NCI-H345 treated with DMSO at 0.1 percent for 48 hours (cell line): ENCODE data around the gene ENTR1.

ENCODE experiments used
- DNase-seq: peaks from one replicate; lab custom pipeline; 2025; ENCODE audit not compliant: unreplicated experiment; lab: John Stamatoyannopoulos, UW

Gene ENTR1

GRCh38 chr9:136363106-136363948 lies 47.1 kb downstream of the ENTR1 start, which contains the start of gene DNLZ:
Gene DNLZ (minus strand): TSS chr9:136363744. CDS start chr9:136363714, 30 bp downstream.
- peak; percentile 82 for DNase-seq

DNA sequence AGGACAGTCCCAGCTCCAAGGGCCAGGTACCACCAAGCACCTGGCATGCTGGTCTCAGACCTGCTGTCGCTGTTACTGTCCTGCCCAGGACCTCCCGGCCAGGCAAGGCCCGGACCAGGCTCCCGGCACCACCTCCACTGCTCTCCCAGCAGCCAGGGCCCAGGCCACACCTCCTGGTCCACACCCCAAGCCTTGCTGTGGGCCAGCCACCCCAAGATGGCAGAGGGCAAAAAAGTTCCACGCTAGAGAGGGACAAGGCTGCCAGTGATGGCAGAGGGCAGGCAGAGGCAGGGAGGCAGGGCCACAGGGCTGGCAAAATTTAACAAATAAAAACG lies 48.0 kb downstream of the ENTR1 start:
- no peak for DNase-seq

DNA sequence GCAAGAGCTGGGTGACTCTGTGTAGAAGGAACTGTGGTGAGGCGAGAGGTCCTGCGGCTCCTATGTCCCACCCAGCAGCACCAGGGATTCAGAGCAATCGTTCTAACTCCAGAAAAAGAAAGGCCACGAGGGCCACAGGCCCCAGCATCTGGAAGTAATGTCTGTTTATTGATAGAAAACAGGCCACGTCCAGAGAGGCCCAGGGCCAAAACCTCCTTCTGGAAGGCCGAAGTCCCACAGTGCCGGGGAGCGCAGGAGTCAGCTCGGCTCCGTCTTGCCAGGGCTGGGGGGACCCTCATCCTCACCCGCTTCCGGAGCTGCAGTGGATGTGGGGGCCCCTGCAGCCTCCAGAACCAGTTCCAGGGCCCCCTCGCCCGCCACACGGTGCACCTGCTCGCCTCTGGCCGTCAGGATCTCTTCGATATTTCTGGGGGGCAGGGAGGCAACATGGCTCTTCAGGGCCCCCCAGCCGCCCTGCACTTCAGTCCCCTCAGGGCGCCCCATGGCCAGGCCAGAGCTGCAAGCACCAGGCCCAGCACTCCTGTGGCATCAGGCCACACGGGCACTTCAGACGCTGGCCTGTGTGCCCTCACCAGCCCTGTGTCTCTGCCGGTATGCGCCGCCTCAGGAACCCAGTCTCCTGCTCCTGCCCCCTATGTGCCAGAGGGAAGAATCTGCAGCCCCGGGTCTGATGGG lies 48.5 kb downstream of the ENTR1 start:
- DNase-seq = no peak

DNA sequence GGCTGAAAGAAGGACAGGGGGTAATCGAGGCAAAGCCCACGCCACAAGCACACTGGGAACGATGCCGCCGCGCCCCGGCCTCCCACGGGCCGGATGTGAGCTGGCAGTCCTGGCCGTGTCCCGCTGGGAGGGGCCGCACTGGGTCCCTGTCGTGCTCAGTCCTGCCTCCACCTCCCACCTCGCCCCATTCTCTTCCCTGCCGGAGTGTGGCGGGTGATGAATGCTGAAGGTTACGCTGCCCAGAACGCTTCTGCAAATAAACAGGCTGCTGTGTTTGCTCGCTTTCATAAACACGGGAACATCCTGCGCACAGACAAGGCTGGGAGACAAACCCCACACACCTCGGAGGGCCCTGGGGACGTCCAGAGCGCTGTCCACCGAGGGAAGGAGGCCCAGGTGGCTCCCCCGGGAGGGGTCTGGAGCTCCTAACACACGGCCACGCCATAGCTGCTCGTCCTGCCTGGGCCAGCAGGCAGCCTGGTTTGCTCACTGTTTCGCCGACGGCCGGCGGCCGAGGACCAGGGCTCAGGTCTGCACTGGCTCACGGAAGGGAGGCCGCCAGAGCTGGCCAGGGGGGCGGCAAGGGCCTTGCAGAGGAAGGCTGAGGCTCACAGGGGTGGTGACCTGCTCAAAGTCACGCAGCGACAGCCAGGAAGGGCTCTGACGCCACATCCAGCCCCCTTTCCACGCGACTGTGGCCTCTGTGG lies 49.2 kb downstream of the ENTR1 start:
- no peak for DNase-seq

DNA sequence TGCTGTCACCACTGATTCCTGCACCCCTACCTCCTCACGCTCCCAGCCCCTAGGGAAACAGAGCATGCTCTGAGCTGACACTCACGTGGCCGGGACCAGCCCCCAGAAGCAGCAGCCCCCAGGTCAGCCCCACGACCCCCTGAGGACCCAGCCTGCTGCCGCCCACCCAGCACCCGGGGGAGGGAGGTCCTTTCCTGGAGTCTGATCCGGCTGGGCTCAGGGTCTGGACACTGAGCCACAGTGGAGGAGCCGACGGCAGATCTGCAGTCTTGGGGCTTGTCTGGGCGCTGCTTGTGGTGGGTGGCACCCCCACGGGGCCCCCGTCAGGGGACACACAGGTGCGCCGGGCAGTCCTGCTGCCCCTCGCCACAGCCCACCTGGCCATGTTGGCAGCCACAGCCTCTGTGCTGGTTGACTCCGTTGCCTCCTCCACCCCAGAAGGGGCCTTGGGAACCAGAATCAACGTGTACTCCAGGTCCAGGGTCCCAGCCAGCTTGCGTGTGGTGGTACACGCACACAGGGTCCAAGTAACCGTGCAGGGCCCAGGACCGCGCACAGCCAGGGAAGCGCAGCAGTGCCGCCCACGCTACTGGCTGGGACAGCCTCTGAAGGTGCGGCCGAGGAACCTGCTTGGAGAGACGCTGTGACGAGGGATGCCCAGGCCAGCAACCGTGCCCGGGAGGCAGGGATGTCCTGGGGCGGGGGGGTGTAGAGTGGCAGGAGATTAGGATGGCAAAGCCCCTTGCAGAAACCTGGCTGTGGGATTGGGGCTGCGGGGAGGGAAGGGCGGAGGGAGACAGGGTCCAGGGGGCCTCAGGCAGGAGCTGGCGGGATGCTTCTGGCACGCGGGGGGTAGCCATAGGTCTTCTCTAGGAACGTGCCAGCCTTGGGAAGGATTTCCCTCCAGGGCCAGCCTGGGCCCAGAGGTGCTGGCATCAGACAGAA lies 50.4 kb downstream of the ENTR1 start:
- DNase-seq = no peak

DNA sequence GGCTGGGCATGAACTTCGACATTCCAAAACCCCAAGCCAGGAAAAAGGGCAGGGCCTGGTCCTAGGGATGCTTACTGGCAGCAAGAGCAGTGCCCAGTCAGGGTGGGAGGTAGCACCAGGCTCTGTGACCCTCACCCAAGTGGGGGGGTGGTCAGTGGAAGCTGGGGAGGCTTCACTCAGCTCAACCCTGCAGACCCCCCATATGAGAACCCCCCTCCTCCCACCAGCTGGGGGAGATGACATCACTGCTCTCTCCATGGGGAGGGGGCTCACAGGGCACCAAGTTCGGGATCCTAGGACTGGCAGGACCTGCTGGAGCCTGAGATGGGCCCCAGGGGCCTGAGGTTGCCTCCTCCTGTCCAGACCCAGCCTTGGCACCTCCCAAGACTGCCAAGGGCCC lies 51.5 kb downstream of the ENTR1 start:
- no peak for DNase-seq

- no peak for DNase-seq
Observed at GRCh38 chr9:136358016-136358415, 52.4 kb downstream of the ENTR1 start.

GRCh38 chr9:136357202-136357725 lies 53.1 kb downstream of the ENTR1 start:
- no peak for DNase-seq

GRCh38 chr9:136355616-136356557 lies 54.5 kb downstream of the ENTR1 start:
- DNase-seq = no peak

DNA sequence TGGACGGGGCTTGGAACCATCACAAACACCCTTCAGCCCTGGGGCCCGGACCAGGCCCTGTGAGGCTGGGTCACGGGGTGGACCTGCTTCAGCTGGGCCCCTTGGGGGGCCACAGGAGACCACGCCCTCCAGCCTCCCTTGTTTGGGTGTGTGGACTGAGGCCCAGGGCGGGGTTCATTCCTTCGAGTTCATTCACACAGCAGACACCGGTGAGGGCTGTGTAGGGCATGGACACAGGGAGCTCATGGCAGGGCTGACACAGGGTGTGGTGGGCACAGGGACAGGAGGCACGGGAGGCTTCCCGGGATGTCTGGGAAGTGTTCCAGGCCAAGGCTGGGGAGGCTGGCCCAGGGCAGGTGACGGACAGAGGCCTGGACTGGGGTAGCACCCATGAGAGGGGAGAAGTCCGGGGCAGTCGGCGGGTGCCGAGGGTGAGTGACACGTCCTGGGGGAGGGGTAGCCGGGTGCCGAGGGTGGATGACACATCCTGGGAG lies 55.8 kb downstream of the ENTR1 start:
- DNase-seq = no peak

DNA sequence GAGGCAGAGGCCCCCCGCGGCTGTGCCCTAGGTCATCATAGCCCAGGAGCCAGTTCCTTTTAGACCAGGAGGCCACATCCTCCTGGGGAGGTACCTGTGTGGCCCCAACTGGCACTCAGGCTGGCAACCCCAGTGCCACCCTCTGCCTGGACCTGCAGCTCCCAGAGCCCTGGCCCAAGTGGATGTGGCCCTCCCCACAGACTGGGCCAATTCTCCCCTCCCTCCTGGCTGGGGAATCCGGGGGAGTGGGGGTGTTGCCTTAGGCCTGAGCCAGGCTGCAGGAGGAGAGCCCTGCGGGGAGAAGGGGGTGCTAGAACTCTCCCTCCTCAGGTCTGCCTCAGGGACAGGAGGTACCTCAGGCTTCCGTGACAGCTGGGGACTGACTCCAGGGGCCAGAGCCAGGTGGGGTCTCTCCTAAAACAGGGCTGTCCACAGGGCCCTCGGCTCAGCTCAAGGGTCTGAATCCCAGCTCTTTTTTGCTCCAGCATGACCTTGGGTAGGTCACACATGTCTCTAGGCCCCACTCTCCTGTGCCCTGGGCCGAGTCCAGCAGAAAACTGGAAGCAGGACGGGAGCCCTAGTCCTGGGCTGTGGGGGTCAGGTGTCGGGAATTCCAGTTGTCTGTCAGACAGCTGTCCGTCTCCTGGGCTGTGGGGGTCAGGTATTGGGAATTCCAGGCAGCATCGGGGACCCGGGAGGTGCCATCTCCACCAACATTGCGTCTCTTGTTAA lies 56.5 kb downstream of the ENTR1 start:
- DNase-seq = no peak

DNA sequence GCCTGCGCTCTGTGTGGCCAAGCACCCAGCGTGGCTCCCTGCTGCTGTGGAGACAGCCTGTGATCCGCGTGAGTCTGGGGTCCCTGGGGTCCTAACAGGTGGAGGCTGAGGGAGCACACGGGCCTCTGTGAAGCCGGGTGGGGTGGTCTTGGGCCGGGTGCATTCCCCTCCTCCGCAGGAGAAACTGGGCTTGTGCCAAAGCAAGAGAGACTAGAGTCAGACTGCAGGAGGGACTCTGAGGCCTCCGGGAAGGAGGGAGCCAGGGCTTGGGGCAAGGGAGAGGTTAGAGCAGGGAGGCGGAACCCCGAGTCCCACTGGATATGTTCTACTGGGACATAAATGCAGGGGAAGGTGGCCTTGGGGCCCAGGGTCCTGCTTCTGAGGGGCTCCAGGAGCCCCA lies 57.3 kb downstream of the ENTR1 start:
- no peak for DNase-seq

DNA sequence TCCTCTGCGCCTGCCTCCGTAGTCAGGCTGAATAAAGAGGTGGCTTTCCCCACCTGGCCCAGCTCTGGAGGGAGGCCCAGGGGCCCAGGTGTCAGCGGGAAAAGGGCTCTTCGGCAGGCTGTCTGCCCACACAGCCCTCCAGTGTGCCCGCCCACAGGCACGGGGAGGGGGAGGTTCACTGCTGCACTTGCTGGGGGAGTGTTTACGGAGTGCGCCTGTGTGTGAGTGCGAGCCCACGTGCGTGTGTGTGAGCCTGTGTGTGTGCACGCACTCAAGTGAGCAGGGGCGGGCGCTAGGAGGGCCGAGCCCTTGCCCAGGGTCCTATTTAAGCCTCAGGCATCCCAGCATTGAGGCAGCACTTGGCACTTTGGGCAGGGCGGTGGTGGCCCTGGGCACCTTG lies 57.7 kb downstream of the ENTR1 start:
- DNase-seq = no peak
